Smooth muscle cell (in vitro differentiated cells): ENCODE data around the gene ELOF1. TPM values are rescaled to one million over a fixed set of nuclear protein-coding genes. Genes with fewer than 3 reads are reported as not detected.

Experiments
- DNase-seq: peaks from one replicate; lab custom pipeline; 2025; ENCODE audit not compliant: unreplicated experiment; lab: John Stamatoyannopoulos, UW
- H2AFZ ChIP-seq: fragments of 200-600 bp; sonication (generic); 2 replicates; pipeline ENCODE4 v1.6.0; 2016; ENCODE audit warnings: antibody characterized with exemption, low read depth, mild to moderate bottlenecking
- H3F3A ChIP-seq: fragments of 200-600 bp; sonication (generic); 2 replicates; pipeline ENCODE4 v1.6.0; 2017; ENCODE audit warnings: antibody characterized with exemption, low read depth
- H3K27ac ChIP-seq: fragments of 200-600 bp; sonication (generic); 2 replicates; pipeline ENCODE4 v1.5.1; 2016; ENCODE audit warnings: low read depth, mild to moderate bottlenecking
- H3K27me3 ChIP-seq: fragments of 200-600 bp; sonication (generic); 2 replicates; pipeline ENCODE4 v1.6.1; 2016; ENCODE audit warnings: low read depth, mild to moderate bottlenecking
- H3K36me3 ChIP-seq: fragments of 200-600 bp; sonication (generic); 2 replicates; pipeline ENCODE4 v1.5.1; 2016; ENCODE audit warnings: low read depth
- H3K4me1 ChIP-seq: fragments of 200-600 bp; sonication (generic); 2 replicates; pipeline ENCODE4 v1.5.1; 2016; ENCODE audit warnings: low read depth
- H3K4me2 ChIP-seq: fragments of 200-600 bp; sonication (generic); 2 replicates; pipeline ENCODE4 v1.6.0; 2016; ENCODE audit warnings: mild to moderate bottlenecking
- H3K4me3 ChIP-seq: fragments of 200-600 bp; sonication (generic); 2 replicates; pipeline ENCODE4 v1.5.1; 2016; ENCODE audit warnings: mild to moderate bottlenecking
- H3K79me2 ChIP-seq: fragments of 200-600 bp; sonication (generic); 2 replicates; pipeline ENCODE4 v1.6.0; 2016; ENCODE audit warnings: low read depth, mild to moderate bottlenecking
- H3K9ac ChIP-seq: fragments of 200-600 bp; sonication (generic); 2 replicates; pipeline ENCODE4 v1.6.0; 2016; ENCODE audit warnings: low read depth
- H3K9me3 ChIP-seq: fragments of 200-600 bp; sonication (generic); replicated peaks from 2 replicates; pipeline ENCODE4 v1.5.1; 2016; ENCODE audit warnings: low read depth
- H4K20me1 ChIP-seq: fragments of 200-600 bp; sonication (generic); 2 replicates; pipeline ENCODE4 v1.6.0; 2016; ENCODE audit warnings: low read depth
- CTCF ChIP-seq: fragments of 200-600 bp; sonication (generic); IDR thresholded peaks from 2 replicates; pipeline ENCODE4 v1.5.1; 2017; ENCODE audit warnings: borderline replicate concordance, mild to moderate bottlenecking, antibody characterized with exemption; ENCODE audit not compliant: insufficient read depth, poor library complexity, severe bottlenecking
- WGBS: methylation state at CpG from one replicate; pipeline ENCODE4 v1.1.7; 2016; ENCODE audit warnings: low lambda C conversion rate; 5-methylcytosine and 5-hydroxymethylcytosine counted together
- polyA plus RNA-seq: library from polyadenylated mRNA; unstranded; fragments of >200 nt; fragmentation: Nextera tagmentation; extraction: Ambion mirVana; gene quantifications from 2 replicates; pipeline ENCODE4 v1.2.1, GENCODE V29; 2016
- total RNA-seq: library from RNA; depleted of rRNA; stranded (reverse); fragments of >200 nt; gene quantifications from 2 replicates; pipeline ENCODE4 v1.2.3, GENCODE V29; 2014

The ELOF1 gene
- total and polyA plus RNA-seq, 2 experiments from 2014 or later: 18.6 to 71.4 TPM

GRCh38 chr19:11586331-11586730 lies 27.3 kb upstream of the ELOF1 start:
- Histone ChIP-seq H3K4me3 (no peak overlapping the region), H4K20me1 (no peaks in the 10 kb centered on the region), H3K4me1 (no peaks in the 10 kb centered on the region), H3K4me2 (no peak overlapping the region), H3K27ac (no peak overlapping the region), H3K79me2 (no peaks in the 10 kb centered on the region), H3K36me3 (no peaks in the 10 kb centered on the region), H3F3A (no peaks in the 10 kb centered on the region), H3K27me3 (no peaks in the 10 kb centered on the region), H3K9ac (no peak overlapping the region), H3K9me3 (no peaks in the 10 kb centered on the region), H2AFZ (no peak overlapping the region)
- 86% methylated on average over 6 of the region's 6 CpGs for WGBS
- no peak for TF ChIP-seq CTCF
- DNase-seq: no peak

- WGBS: 53% methylated on average over 3 of the region's 3 CpGs
- no peak for TF ChIP-seq CTCF
- no peak overlapping the region for H2AFZ ChIP-seq
- H4K20me1 ChIP-seq: no peaks in the 10 kb centered on the region
- H3K36me3 ChIP-seq: no peaks in the 10 kb centered on the region
- no peak for DNase-seq
- no peaks in the 10 kb centered on the region for H3F3A ChIP-seq
- no peaks in the 10 kb centered on the region for H3K4me1 ChIP-seq
- peaks cover 14% of the 10 kb centered on the region for H3K27me3 ChIP-seq
- no peaks in the 10 kb centered on the region for H3K79me2 ChIP-seq
- H3K4me3 ChIP-seq: no peak overlapping the region
- H3K9ac ChIP-seq: no peak overlapping the region
- H3K4me2 ChIP-seq: no peak overlapping the region
- no peak overlapping the region for H3K27ac ChIP-seq
- no peaks in the 10 kb centered on the region for H3K9me3 ChIP-seq
These were observed 22.7 kb upstream of the ELOF1 start for GRCh38 chr19:11581740-11582139.

- Histone ChIP-seq H4K20me1 (no peaks in the 10 kb centered on the region), H3K27me3 (peaks cover 14% of the 10 kb centered on the region), H3K36me3 (no peaks in the 10 kb centered on the region), H3K27ac (no peak overlapping the region), H3F3A (no peaks in the 10 kb centered on the region), H3K4me3 (no peak overlapping the region), H3K4me1 (no peaks in the 10 kb centered on the region), H2AFZ (no peak overlapping the region), H3K9ac (no peak overlapping the region), H3K79me2 (no peaks in the 10 kb centered on the region), H3K4me2 (no peak overlapping the region), H3K9me3 (no peaks in the 10 kb centered on the region)
- DNase-seq: no peak
- TF ChIP-seq CTCF: no peak
- WGBS: 89% methylated on average over 4 of the region's 4 CpGs
These were observed 21.1 kb upstream of the ELOF1 start for GRCh38 chr19:11580116-11580515.
